Measurements from ENCODE around the gene PLEKHG4B.

The PLEKHG4B gene

GRCh38 chr5:201672-202071 is 109.7 kb downstream of the PLEKHG4B start:
- TF ChIP-seq CTCF (conservative IDR thresholded peaks at IDR 0.05; ENCODE audit: low read depth, low read length): no peak
- DNase-seq (ENCODE audit: low read depth): no peak
- H3K4me3 ChIP-seq (ENCODE audit: low read length): no peak overlapping the region

GRCh38 chr5:203246-203930 is 111.4 kb downstream of the PLEKHG4B start:
- no peak for DNase-seq (ENCODE audit: low read depth)
- H3K4me3 ChIP-seq (ENCODE audit: low read length): no peak overlapping the region
- no peak for TF ChIP-seq CTCF (conservative IDR thresholded peaks at IDR 0.05; ENCODE audit: low read depth, low read length)

GRCh38 chr5:204001-204400 is 112.0 kb downstream of the PLEKHG4B start:
- H3K4me3 ChIP-seq (ENCODE audit: low read length): no peak overlapping the region
- TF ChIP-seq CTCF (conservative IDR thresholded peaks at IDR 0.05; ENCODE audit: low read depth, low read length): no peak
- no peak for DNase-seq (ENCODE audit: low read depth)

GRCh38 chr5:204462-204861 is 112.5 kb downstream of the PLEKHG4B start:
- DNase-seq (ENCODE audit: low read depth): no peak
- TF ChIP-seq CTCF (conservative IDR thresholded peaks at IDR 0.05; ENCODE audit: low read depth, low read length): no peak
- no peak overlapping the region for H3K4me3 ChIP-seq (ENCODE audit: low read length)

DNA sequence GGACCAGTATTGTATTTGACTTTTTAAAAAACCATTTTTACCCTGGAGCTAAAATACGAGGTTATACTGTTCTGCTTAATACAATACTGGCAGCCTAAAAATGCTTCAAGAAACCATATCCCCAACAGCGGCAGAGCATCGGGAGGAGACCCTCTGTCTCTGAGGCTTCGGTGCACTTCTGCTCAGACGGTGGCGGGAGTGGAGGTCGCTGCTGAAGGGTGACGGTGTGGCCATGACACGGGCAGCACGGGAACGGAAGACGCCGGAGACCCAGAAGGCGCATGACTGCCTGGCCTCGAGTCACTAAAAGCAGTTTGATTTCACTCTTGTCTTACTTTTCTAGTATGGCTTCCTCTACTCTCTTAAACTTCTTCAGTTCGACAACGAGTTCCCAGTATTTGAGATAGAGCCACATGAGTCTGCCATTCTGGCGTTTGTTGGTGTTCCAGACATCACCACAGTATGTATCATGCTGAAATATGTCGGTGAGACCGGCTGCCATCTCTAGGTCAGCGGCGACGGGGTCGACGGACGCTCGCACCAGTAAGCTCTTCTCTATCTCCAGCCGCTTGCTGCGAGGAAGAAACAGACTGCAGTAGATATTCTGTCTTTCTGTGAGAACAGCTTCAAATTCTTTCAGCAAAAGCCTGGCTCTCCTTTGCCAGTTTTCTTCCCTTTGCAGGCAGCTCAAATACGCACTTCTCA is 113.2 kb downstream of the PLEKHG4B start:
- H3K4me3 ChIP-seq (ENCODE audit: low read length): no peak overlapping the region
- TF ChIP-seq CTCF (conservative IDR thresholded peaks at IDR 0.05; ENCODE audit: low read depth, low read length): no peak
- DNase-seq (ENCODE audit: low read depth): no peak

DNA sequence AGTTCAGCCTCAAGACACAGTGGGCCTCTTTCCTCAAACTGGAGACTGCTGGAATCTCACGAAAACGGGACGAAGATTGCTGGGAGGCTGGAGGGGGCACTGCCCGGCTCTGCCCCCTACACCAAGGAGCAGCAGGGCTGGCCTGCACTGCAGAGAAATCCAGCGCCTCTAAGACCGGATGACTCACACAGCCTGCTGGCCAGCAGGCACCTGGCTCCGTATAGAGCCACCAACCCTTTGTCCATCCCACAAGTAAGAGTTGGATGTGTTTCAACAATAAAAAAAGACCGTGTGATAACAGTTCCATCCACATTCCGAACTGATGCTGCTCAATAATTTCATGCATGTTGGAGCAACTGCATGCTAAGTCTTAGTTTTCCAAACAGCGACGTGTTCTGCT is 114.4 kb downstream of the PLEKHG4B start:
- no peak for TF ChIP-seq CTCF (conservative IDR thresholded peaks at IDR 0.05; ENCODE audit: low read depth, low read length)
- H3K4me3 ChIP-seq (ENCODE audit: low read length): no peak overlapping the region
- peak; percentile 29 for DNase-seq (ENCODE audit: low read depth)

Data from retinal pigment epithelial cell (primary cell).